ENCODE measurements around the gene MAB21L3.

MAB21L3 gene

GRCh38 chr1:116110567-116111523, at the start of gene MAB21L3:
Gene MAB21L3, plus strand, starts transcription at chr1:116111399. Its CDS starts 1,217 bp downstream, at chr1:116112616.
- DNase-seq (ENCODE audit: low read depth) = no peak

GRCh38 chr1:116062201-116062600, 49.0 kb upstream of the MAB21L3 start:
- no peak for DNase-seq (ENCODE audit: low read depth)

- DNase-seq (ENCODE audit: low read depth) = no peak
Measured at GRCh38 chr1:116064616-116065015, 46.6 kb upstream of the MAB21L3 start.

GRCh38 chr1:116066868-116067565, 44.2 kb upstream of the MAB21L3 start:
- DNase-seq (ENCODE audit: low read depth) = no peak

GRCh38 chr1:116067566-116067890, 43.7 kb upstream of the MAB21L3 start:
- no peak for DNase-seq (ENCODE audit: low read depth)

GRCh38 chr1:116075575-116075974, 35.6 kb upstream of the MAB21L3 start:
- no peak for DNase-seq (ENCODE audit: low read depth)

- no peak for DNase-seq (ENCODE audit: low read depth)
Measured at GRCh38 chr1:116075990-116076389, 35.2 kb upstream of the MAB21L3 start.

GRCh38 chr1:116076831-116077230, 34.4 kb upstream of the MAB21L3 start:
- no peak for DNase-seq (ENCODE audit: low read depth)

- no peak for DNase-seq (ENCODE audit: low read depth)
Measured at GRCh38 chr1:116078699-116079223, 32.4 kb upstream of the MAB21L3 start.

GRCh38 chr1:116087628-116088027, 23.6 kb upstream of the MAB21L3 start:
- no peak for DNase-seq (ENCODE audit: low read depth)

- DNase-seq (ENCODE audit: low read depth) = no peak
Measured at GRCh38 chr1:116089870-116090269, 21.3 kb upstream of the MAB21L3 start.

- DNase-seq (ENCODE audit: low read depth) = no peak
Measured at GRCh38 chr1:116091083-116091482, 20.1 kb upstream of the MAB21L3 start.

- no peak for DNase-seq (ENCODE audit: low read depth)
Measured at GRCh38 chr1:116092752-116093489, 18.3 kb upstream of the MAB21L3 start.

GRCh38 chr1:116095027-116095426, 16.2 kb upstream of the MAB21L3 start:
- DNase-seq (ENCODE audit: low read depth) = no peak

GRCh38 chr1:116096013-116096618, 15.1 kb upstream of the MAB21L3 start:
- DNase-seq (ENCODE audit: low read depth) = no peak

GRCh38 chr1:116097626-116098025, 13.6 kb upstream of the MAB21L3 start:
- DNase-seq (ENCODE audit: low read depth) = no peak

- DNase-seq (ENCODE audit: low read depth) = no peak
Measured at GRCh38 chr1:116099379-116099778, 11.8 kb upstream of the MAB21L3 start.

GRCh38 chr1:116099919-116100318, 11.3 kb upstream of the MAB21L3 start:
- DNase-seq (ENCODE audit: low read depth) = no peak

- DNase-seq (ENCODE audit: low read depth) = no peak
Measured at GRCh38 chr1:116104667-116105066, 6.5 kb upstream of the MAB21L3 start.

GRCh38 chr1:116105996-116106395, 5.2 kb upstream of the MAB21L3 start:
- no peak for DNase-seq (ENCODE audit: low read depth)

GRCh38 chr1:116106646-116107045, 4.6 kb upstream of the MAB21L3 start:
- no peak for DNase-seq (ENCODE audit: low read depth)

- DNase-seq (ENCODE audit: low read depth) = no peak
Measured at GRCh38 chr1:116107371-116107770, 3.8 kb upstream of the MAB21L3 start.
